Measurements from ENCODE around the gene ADGB.

Gene ADGB

GRCh38 chr6:146635165-146635564, 36.4 kb downstream of the ADGB start:
- no peak for DNase-seq

DNA sequence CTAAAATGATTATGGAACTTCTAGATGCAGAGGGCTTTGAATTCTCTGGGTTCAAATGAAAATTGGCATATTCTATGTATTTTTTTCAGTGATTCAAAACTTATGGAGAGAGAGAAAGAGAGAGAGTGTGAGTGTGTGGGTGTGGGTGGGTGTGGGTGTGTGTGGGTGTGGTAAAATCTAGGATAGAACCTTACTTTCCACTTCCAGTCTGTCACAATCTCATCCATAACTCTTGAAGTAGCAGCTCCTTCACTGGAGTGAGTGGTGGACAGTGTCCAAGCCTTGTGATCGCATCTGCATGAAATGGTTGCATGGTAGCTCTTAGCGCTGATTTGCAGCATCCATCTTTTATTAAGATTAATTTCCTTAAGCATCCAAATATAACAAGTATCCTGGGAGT, 37.7 kb downstream of the ADGB start:
- DNase-seq: no peak

- DNase-seq: peak; percentile 39
Measured at GRCh38 chr6:146642921-146643320, 44.1 kb downstream of the ADGB start.

- DNase-seq: no peak
Measured at GRCh38 chr6:146650799-146651481, 52.2 kb downstream of the ADGB start.

- no peak for DNase-seq
Measured at GRCh38 chr6:146651482-146651863, 52.7 kb downstream of the ADGB start.

GRCh38 chr6:146657432-146657831, 58.7 kb downstream of the ADGB start:
- no peak for DNase-seq

DNA sequence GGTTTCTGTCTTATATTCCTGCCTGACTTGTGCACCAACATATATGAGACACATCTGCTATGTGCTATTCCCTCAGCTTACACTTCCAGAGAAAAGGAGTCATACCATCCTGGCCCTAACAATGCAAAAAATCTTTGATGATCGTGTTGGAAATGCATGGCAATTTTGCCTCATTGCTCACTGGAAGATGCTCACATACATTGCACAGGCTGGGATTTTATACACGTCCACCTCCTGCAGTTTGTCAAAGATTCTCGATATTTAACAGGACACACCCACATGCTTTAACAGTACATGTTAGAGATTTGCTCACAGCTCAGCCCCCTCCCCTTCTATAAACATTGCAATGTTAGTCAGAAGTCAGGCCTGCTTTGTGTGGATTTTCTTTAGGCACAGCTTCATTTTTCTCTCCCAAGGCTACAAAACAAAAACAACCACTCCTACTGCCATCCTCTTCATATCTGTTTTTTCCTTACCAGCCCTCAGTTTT, 66.1 kb downstream of the ADGB start:
- no peak for DNase-seq

GRCh38 chr6:146666909-146667308, 68.1 kb downstream of the ADGB start:
- DNase-seq: no peak

DNA sequence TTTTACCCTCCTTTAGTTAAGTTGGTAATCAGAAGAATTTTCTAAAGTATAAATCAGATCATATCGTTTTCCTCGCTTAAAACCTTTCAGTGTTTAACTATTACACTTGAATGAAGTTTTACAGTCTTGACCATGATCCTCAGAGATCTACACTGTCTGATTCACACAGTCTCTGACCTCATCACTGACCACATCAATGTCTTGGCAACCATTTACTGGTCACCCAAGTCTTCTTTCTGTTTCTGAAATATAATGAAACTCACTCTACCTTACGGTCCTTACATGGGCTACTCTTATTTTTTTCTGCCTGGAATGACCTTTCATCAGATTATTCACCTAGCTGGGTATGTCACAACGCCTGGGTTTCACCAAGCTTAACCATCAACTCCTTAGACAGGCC, 71.4 kb downstream of the ADGB start:
- no peak for DNase-seq

GRCh38 chr6:146673069-146673468, 74.3 kb downstream of the ADGB start:
- no peak for DNase-seq

DNA sequence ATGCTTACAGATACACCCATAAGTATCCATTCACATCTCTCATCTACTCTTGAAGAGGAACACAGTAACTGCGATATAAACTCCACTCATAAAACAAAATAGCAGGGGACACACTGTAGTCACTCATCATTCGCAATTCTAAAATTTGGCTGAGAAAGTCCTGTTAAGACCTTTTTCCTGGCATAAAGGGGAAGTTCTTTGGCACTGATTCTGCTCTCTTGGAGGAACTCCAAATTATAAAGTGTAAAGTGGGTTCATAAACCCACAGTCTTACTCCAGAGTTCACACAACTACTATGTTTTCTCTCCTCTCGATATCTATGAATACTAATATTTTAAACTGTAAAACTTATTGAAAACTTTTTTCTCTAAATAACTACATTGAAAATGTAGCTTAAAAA, 80.6 kb downstream of the ADGB start:
- DNase-seq: peak; percentile 7

- DNase-seq: no peak
Measured at GRCh38 chr6:146682919-146683318, 84.1 kb downstream of the ADGB start.

- DNase-seq: no peak
Measured at GRCh38 chr6:146689806-146690205, 91.0 kb downstream of the ADGB start.

- DNase-seq: no peak
Measured at GRCh38 chr6:146693342-146693741, 94.6 kb downstream of the ADGB start.

GRCh38 chr6:146697921-146698320, 99.1 kb downstream of the ADGB start:
- no peak for DNase-seq

DNA sequence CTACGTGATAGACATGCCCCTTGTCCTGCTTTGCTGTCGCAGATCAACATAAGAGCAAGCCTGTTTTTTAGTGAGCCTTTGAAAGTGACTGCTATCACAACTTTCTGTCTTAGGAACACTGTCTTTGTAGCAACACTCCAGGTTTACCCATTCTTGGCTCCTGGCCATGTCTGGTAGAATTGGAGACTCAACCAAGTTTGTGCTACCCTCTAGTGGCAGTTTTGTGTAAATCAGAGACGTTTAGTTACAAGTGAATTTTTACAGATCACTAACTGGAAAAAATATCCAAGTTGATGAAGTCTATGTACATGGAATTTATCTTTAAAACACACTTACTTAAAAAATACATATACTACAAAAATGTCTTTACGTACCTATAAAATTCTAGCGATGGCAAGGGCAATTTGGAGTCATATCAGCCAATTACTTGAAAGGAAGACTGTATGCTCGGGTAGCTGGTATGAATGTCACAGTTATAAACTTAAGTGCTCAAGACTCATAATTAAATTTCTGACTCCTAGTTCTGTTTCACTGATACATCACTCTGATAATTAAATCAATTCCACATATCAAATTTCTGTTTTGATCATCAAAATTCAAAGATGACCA, 101.4 kb downstream of the ADGB start:
- peak; percentile 79 for DNase-seq

DNA sequence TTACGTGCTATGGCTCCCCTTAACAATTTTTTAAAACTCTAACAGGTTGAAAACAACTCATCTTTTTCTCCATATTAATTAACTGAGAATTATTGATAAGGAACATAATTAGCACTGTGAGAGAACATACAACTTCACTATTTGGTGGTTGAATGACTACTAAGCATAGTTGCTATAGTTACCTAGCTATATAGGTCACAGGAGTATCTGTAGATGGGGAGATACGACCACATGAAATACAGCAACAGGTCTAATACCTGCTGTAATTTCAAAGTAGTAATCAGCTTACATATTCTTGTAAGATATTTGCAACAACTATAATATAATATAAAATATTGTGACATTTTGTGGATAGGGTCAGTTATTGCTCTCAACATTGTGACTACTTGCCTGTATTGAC, 102.9 kb downstream of the ADGB start:
- DNase-seq: no peak

DNA sequence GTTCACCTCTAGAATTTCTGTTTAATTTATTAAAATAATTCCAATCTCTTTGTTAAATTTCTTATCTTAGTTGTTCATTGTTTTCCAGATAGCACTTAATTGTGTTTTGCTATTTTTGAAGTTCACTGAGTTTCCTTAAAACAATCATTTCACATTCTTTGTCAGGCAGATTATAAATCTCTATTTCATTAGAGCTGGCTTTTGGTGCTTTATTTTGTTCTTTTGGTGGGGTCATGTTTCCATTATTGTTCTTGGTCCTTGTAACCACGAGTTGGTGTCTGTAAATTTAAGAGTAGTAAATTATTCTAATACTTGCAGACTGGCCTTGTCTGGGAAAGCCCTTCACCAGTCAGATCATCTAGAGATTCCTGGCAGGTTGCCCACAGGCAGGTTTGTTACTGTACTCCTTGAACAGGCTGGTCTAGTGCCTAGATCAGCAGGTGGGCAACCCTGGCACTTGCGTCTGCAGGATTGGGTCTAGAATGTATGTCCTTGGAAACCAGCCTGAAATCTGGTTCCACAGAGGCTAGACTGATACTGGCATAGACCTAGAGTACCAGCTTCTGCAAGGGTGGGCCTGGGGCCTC, 110.4 kb downstream of the ADGB start:
- no peak for DNase-seq

DNA sequence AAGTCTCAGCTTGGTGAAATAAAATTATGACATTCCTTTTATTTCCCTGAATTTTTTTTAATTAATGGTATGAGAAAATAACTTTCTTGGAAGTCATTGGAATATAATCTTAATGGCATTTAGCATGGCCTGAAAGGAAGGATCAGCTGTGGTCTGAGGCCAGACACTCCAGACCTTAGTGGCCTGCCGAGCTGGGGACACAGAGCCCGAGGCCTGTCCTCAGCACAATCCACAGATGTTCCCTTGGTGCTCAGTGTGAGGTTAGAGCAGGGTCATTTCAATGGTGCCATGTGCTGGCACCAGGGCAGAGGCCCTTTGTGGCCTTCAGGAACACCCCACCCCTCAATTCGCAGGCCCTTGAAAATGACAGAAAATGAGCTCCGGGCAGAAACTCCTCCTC, 120.6 kb downstream of the ADGB start:
- DNase-seq: no peak

- no peak for DNase-seq
Measured at GRCh38 chr6:146739696-146740095, 140.9 kb downstream of the ADGB start.

GRCh38 chr6:146741609-146742008, 142.8 kb downstream of the ADGB start:
- DNase-seq: no peak

DNA sequence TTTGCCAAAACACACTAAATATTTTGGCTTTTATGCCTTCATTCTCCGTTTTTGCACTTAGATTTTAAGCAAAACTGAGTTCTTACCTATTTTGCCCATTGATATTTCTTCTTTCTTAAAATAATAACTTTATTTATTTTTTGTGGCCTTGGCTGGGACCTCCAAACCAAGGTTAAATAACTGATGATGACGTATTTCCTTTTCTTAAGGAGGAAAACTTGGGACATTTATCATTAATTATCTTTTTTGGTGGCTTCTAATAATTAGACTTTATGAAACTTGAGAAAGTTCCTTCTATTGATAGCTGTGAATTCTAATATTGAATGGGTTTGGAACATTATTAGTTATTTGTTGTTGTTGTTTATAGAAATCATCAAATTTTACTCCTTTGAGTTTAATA, 154.5 kb downstream of the ADGB start:
- no peak for DNase-seq

DNA sequence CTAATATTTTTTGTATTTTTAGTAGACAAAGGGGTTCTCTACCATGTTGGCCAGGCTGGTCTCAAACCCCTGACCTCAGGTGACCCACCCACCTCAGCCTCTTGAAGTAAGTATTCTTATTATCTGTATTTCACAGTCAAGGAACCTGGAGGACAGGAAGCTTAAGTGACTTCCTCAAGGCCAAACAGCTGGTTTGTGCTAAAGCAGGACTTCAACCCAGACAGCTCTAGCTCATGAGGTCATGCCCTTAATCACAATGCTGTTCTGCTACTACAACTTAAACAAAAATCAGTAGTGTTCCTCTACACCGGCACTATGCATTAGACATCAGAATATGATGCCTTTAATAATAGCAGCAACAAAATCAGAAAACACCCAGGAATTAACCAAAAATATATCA, 168.9 kb downstream of the ADGB start:
- no peak for DNase-seq

DNA sequence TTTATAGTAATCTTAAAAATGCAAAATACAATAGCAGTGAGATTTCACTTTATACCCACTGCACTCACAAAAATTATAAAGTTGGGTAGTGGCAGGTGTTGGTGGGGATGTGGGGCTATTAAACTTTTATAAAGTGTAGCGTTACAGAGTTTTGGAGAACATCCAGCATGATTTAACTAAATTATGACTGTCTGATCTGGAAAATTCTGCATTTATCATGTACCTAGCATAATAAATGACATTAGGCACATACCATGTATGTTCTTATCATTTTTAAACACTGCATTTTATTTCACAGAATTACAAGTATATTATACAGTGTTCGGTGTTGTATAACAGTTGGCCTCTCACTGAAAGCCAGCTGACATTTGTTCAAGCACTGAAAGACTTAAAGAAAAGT, 169.9 kb downstream of the ADGB start:
- no peak for DNase-seq
